ENCODE data around the gene HIP1. TPM values are rescaled to one million over a fixed set of nuclear protein-coding genes. Genes with fewer than 3 reads are reported as not detected.
"Not testable (repeated sequence)": the region's sequence is repeated elsewhere in the genome, so short reads cannot be mapped to it uniquely, and the experiment has no call there.

The HIP1 gene
- total RNA-seq, 1 donor: 25.7 TPM

DNA sequence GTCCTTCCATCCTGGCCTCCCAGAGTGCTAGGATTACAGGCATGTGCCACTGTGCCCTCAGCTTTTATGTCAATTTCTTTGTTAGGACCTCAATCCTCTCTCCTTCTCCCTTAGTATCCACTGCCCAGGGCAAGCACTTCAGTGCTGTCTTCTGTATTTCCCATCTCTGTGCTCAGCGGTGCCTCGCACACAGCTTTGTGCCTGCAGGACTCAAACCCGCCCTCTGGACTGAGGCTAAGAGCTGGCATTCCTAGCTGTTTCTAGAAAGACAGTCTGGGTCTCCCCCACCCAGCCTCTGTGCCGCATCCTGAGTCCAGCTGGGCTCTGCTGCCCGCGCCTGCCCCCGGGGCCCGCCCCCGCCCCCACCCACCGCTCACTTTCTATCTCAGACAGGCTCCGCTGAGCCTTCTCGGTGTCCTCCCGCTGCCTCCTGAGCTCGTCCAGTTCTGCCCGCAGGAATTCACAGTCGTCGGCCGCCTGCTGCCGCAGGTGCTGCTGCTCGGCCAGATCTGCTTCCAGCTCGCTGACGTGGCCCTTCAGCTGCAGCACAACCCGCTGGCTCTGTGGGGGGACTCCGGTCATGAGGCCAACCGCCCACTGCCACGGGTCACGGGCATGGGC is 179.3 kb downstream of the HIP1 start:
- Histone ChIP-seq H3K36me3 (ENCODE audit: insufficient read depth, low read length) (peaks cover 47% of the 10 kb centered on the region), H3K27ac (ENCODE audit: low read depth, low read length) (no peak overlapping the region)

DNA sequence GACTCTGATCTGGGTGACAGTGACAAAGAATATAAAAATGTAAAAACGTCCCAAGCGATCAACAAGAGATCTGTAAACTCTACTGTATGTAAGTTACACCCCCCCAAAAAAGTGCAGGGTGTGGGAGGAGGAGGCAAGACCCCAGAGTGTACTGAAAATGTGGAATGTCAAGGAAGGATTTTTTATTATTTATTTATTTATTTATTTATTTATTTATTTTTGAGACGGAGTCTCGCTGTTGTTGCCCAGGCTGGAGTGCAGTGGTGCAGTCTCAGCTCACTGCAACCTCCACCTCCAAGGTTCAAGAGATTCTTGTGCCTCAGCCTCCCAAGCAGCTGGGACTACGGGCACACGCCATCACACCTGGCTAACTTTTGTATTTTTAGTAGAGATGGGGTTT is 181.9 kb downstream of the HIP1 start:
- not testable (repeated sequence) for H3K9me3 ChIP-seq (ENCODE audit: low read depth, low read length); H3K79me2 ChIP-seq (ENCODE audit: insufficient read depth, low read length); H4K20me1 ChIP-seq (ENCODE audit: insufficient read depth, low read length); H3K4me1 ChIP-seq (ENCODE audit: insufficient read depth, low read length); H3K4me3 ChIP-seq (ENCODE audit: insufficient read depth, low read length); H2AFZ ChIP-seq (ENCODE audit: low read length); H3K27me3 ChIP-seq (ENCODE audit: insufficient read depth, low read length); H3K4me2 ChIP-seq (ENCODE audit: insufficient read depth, low read length); H3K27ac ChIP-seq (ENCODE audit: low read depth, low read length); DNase-seq (ENCODE audit: insufficient read length, low spot score, missing footprints)
- H3K36me3 ChIP-seq (ENCODE audit: insufficient read depth, low read length): peaks cover 48% of the 10 kb centered on the region

More for the DNA sequence above, 179.3 kb downstream of the HIP1 start:
- no peak for TF ChIP-seq CTCF (IDR thresholded peaks at IDR 0.05; ENCODE audit: extremely low read depth, low read depth, low read length)
- Histone ChIP-seq H3K4me2 (ENCODE audit: insufficient read depth, low read length) (no peak overlapping the region), H3K9me3 (ENCODE audit: low read depth, low read length) (no peaks in the 10 kb centered on the region), H2AFZ (ENCODE audit: low read length) (no peak overlapping the region), H3K4me3 (ENCODE audit: insufficient read depth, low read length) (no peak overlapping the region), H4K20me1 (ENCODE audit: insufficient read depth, low read length) (no peaks in the 10 kb centered on the region), H3K79me2 (ENCODE audit: insufficient read depth, low read length) (no peaks in the 10 kb centered on the region), H3K4me1 (ENCODE audit: insufficient read depth, low read length) (peaks cover under 1% of the 10 kb centered on the region), H3K27me3 (ENCODE audit: insufficient read depth, low read length) (no peaks in the 10 kb centered on the region)
- DNase-seq (ENCODE audit: insufficient read length, low spot score, missing footprints): no peak

- Histone ChIP-seq H3K79me2 (ENCODE audit: insufficient read depth, low read length) (no peaks in the 10 kb centered on the region), H3K4me3 (ENCODE audit: insufficient read depth, low read length) (no peak overlapping the region), H3K4me2 (ENCODE audit: insufficient read depth, low read length) (no peak overlapping the region), H3K27ac (ENCODE audit: low read depth, low read length) (no peak overlapping the region), H3K27me3 (ENCODE audit: insufficient read depth, low read length) (no peaks in the 10 kb centered on the region), H3K9me3 (ENCODE audit: low read depth, low read length) (no peaks in the 10 kb centered on the region), H2AFZ (ENCODE audit: low read length) (no peak overlapping the region), H4K20me1 (ENCODE audit: insufficient read depth, low read length) (no peaks in the 10 kb centered on the region), H3K4me1 (ENCODE audit: insufficient read depth, low read length) (no peaks in the 10 kb centered on the region), H3K36me3 (ENCODE audit: insufficient read depth, low read length) (peaks cover 42% of the 10 kb centered on the region)
- peak; percentile 76 for DNase-seq (ENCODE audit: insufficient read length, low spot score, missing footprints)
- no peak for TF ChIP-seq CTCF (IDR thresholded peaks at IDR 0.05; ENCODE audit: extremely low read depth, low read depth, low read length)
These were observed 183.0 kb downstream of the HIP1 start for GRCh38 chr7:75555736-75556135.

GRCh38 chr7:75546237-75547015 is 192.3 kb downstream of the HIP1 start:
- Histone ChIP-seq H3K4me3 (ENCODE audit: insufficient read depth, low read length) (no peak overlapping the region), H3K4me2 (ENCODE audit: insufficient read depth, low read length) (no peak overlapping the region), H3K9me3 (ENCODE audit: low read depth, low read length) (no peaks in the 10 kb centered on the region), H4K20me1 (ENCODE audit: insufficient read depth, low read length) (no peaks in the 10 kb centered on the region), H3K27me3 (ENCODE audit: insufficient read depth, low read length) (no peaks in the 10 kb centered on the region), H3K27ac (ENCODE audit: low read depth, low read length) (no peak overlapping the region), H2AFZ (ENCODE audit: low read length) (no peak overlapping the region), H3K36me3 (ENCODE audit: insufficient read depth, low read length) (peaks cover 40% of the 10 kb centered on the region), H3K79me2 (ENCODE audit: insufficient read depth, low read length) (no peaks in the 10 kb centered on the region), H3K4me1 (ENCODE audit: insufficient read depth, low read length) (no peaks in the 10 kb centered on the region)
- no peak for TF ChIP-seq CTCF (IDR thresholded peaks at IDR 0.05; ENCODE audit: extremely low read depth, low read depth, low read length)
- no peak for DNase-seq (ENCODE audit: insufficient read length, low spot score, missing footprints)

Data from osteoblast (primary cell).